ENCODE data around the gene CCDC183.

- TF ChIP-seq CTCF (IDR thresholded peaks at IDR 0.05; ENCODE audit: low read length) = no peak
- TF ChIP-seq EZH2 (optimal IDR thresholded peaks at IDR 0.05; ENCODE audit: low read depth, low read length) = no peak
These were observed 39.3 kb upstream of the CCDC183 start for GRCh38 chr9:136756836-136757235.
